A673 (cell line): ENCODE data around the gene ADK. TPM values are rescaled to one million over a fixed set of nuclear protein-coding genes. Genes with fewer than 3 reads are reported as not detected.

ENCODE experiments used
- BruUV-seq: library from RNA; stranded (reverse); fragments of 400-500 nt; replicated peaks from 2 replicates; lab custom pipeline; 2021; lab: Mats Ljungman, UMichigan
- CTCF ChIA-PET: fragments of 300-600 bp; sonication (Branson Sonifier 250); formaldehyde crosslinking; loops from one replicate; lab custom pipeline; 2022; ENCODE audit warnings: antibody characterized with exemption; lab: Charles Lee
- POLR2A ChIA-PET: fragments of 300-600 bp; sonication (Branson Sonifier 250); formaldehyde crosslinking; loops from one replicate; lab custom pipeline; 2022; ENCODE audit warnings: antibody characterized with exemption; ENCODE audit not compliant: low non-redundant PET; lab: Charles Lee
- DNase-seq: peaks from one replicate; pipeline ENCODE4 v3.0.0-alpha.2; 2015; ENCODE audit warnings: low spot score
- H3K27ac ChIP-seq: fragments of 200-600 bp; sonication (generic); 2 replicates; pipeline ENCODE4 v1.5.1; 2016; ENCODE audit warnings: mixed run types, low read depth, mild to moderate bottlenecking, mixed read lengths, antibody characterized with exemption, low read length; ENCODE audit not compliant: poor library complexity, severe bottlenecking
- H3K27me3 ChIP-seq: fragments of 200-600 bp; sonication (generic); replicated peaks from 2 replicates; pipeline ENCODE4 v1.6.1; 2017; ENCODE audit warnings: mixed run types, low read depth, mild to moderate bottlenecking, mixed read lengths, antibody characterized with exemption, low read length; ENCODE audit not compliant: insufficient read depth, poor library complexity
- H3K36me3 ChIP-seq: fragments of 200-600 bp; sonication (generic); 2 replicates; pipeline ENCODE4 v1.6.1; 2016; ENCODE audit warnings: mixed run types, mild to moderate bottlenecking, mixed read lengths, antibody characterized with exemption, low read length; ENCODE audit not compliant: insufficient read depth, poor library complexity, severe bottlenecking
- H3K4me1 ChIP-seq: fragments of 200-600 bp; sonication (generic); 2 replicates; pipeline ENCODE4 v1.6.1; 2017; ENCODE audit warnings: mixed run types, mild to moderate bottlenecking, mixed read lengths, antibody characterized with exemption, low read length; ENCODE audit not compliant: insufficient read depth, poor library complexity, severe bottlenecking
- H3K4me3 ChIP-seq: fragments of 200-600 bp; sonication (generic); 2 replicates; pipeline ENCODE4 v1.5.1; 2016; ENCODE audit warnings: low read depth, mixed run types, mild to moderate bottlenecking, mixed read lengths, low read length; ENCODE audit not compliant: poor library complexity, severe bottlenecking
- H3K9me3 ChIP-seq: fragments of 200-600 bp; sonication (generic); 2 replicates; pipeline ENCODE4 v1.6.1; 2016; ENCODE audit warnings: mixed run types, low read depth, mild to moderate bottlenecking, mixed read lengths, antibody characterized with exemption, low read length; ENCODE audit not compliant: poor library complexity, severe bottlenecking
- EZH2 ChIP-seq: fragments of 200-600 bp; sonication (generic); IDR thresholded peaks from 2 replicates; pipeline ENCODE4 v1.6.1; 2017; ENCODE audit warnings: borderline replicate concordance, low read depth, mild to moderate bottlenecking, mixed read lengths, antibody characterized with exemption, low read length; ENCODE audit not compliant: poor library complexity, severe bottlenecking
- intact Hi-C: fragments of 100-400 bp; cut with micrococcal nuclease; formaldehyde crosslinking; loops from one replicate; pipeline ENCODE4 v1.10.0; 2022; ENCODE audit not compliant: unreplicated experiment
- total RNA-seq: library from RNA; stranded (reverse); gene quantifications from 2 replicates; pipeline ENCODE4 v1.2.3, GENCODE V29; 2021
- TF ChIP-seq, protein P1 (sequence below): fragments of 300-800, 200-600 bp; sonication (generic); conservative IDR thresholded peaks from 2 replicates; pipeline ENCODE4 v1.5.1; 2017; ENCODE audit warnings: low read depth, mild to moderate bottlenecking, antibody characterized with exemption, low read length, moderate library complexity, mixed read lengths

The ADK gene
- total RNA-seq, 1 experiment from 2014 or later, result 49.0 TPM

DNA sequence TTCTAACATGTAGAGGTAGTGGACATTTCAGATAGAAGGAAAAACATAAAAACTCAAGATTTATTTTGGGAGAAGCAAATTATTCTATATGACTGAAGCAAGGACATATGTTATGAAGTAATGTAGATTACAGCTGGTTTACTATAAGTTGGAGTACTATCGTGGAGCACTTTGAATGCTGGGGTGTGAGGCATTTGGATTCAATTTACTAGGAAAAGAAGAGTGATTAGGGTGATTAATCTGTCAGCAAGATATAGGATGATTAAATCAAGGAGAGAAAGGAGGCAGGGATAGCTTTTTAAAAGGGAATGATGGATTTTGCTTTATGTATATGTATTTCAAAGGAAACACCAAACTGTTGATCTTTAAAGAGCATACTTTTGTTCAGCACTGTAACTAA is 356.9 kb downstream of the ADK start:
- POLR2A ChIA-PET, result no interaction called here
- CTCF ChIA-PET, result no interaction called here
- TF ChIP-seq, protein P1, sequence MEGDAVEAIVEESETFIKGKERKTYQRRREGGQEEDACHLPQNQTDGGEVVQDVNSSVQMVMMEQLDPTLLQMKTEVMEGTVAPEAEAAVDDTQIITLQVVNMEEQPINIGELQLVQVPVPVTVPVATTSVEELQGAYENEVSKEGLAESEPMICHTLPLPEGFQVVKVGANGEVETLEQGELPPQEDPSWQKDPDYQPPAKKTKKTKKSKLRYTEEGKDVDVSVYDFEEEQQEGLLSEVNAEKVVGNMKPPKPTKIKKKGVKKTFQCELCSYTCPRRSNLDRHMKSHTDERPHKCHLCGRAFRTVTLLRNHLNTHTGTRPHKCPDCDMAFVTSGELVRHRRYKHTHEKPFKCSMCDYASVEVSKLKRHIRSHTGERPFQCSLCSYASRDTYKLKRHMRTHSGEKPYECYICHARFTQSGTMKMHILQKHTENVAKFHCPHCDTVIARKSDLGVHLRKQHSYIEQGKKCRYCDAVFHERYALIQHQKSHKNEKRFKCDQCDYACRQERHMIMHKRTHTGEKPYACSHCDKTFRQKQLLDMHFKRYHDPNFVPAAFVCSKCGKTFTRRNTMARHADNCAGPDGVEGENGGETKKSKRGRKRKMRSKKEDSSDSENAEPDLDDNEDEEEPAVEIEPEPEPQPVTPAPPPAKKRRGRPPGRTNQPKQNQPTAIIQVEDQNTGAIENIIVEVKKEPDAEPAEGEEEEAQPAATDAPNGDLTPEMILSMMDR, result no peak
- no peak for TF ChIP-seq EZH2

DNA sequence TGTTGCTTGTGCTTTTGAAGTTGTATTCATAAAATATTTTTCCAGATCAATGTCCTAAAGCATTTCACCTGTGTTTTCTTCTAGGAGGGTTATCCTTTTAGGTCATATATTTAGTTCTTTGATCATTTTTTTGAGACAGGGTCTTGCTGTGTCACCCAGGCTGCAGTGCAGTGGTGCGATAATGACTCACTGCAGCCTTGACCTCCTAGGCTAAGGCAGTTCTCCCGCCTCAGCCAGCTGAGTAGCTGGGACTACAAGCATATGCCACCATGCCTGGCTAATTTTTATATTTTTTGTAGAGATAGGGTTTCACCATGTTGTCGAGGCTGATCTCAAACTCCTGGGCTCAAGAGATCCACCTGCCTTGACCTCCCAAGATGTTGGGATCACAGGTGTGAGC is 359.6 kb downstream of the ADK start:
- no peak for TF ChIP-seq EZH2
- TF ChIP-seq, protein P1, result no peak
- H3K4me3 ChIP-seq, result no peak overlapping the region
- ChIA-PET POLR2A (no interaction called here), CTCF (no interaction called here)
- H3K4me1 ChIP-seq, result no peaks in the 10 kb centered on the region
- no peaks in the 10 kb centered on the region for H3K36me3 ChIP-seq
- no peak for DNase-seq
- H3K27me3 ChIP-seq, result no peaks in the 10 kb centered on the region
- BruUV-seq, result no TSS peak
- H3K27ac ChIP-seq, result no peak overlapping the region
- H3K9me3 ChIP-seq, result peaks cover 23% of the 10 kb centered on the region
- intact Hi-C loops, result no loop called here

More for the DNA sequence above, 356.9 kb downstream of the ADK start:
- BruUV-seq, result no TSS peak
- H3K27me3 ChIP-seq, result no peaks in the 10 kb centered on the region
- DNase-seq, result no peak
- H3K9me3 ChIP-seq, result peaks cover 14% of the 10 kb centered on the region
- H3K27ac ChIP-seq, result no peak overlapping the region
- intact Hi-C loops, result loop anchor here (10.0 kb wide), 1 partner anchor 203 kb away; no protein-coding TSS in a partner anchor
- H3K4me3 ChIP-seq, result no peak overlapping the region
- H3K4me1 ChIP-seq, result peaks cover 10% of the 10 kb centered on the region
- no peaks in the 10 kb centered on the region for H3K36me3 ChIP-seq

DNA sequence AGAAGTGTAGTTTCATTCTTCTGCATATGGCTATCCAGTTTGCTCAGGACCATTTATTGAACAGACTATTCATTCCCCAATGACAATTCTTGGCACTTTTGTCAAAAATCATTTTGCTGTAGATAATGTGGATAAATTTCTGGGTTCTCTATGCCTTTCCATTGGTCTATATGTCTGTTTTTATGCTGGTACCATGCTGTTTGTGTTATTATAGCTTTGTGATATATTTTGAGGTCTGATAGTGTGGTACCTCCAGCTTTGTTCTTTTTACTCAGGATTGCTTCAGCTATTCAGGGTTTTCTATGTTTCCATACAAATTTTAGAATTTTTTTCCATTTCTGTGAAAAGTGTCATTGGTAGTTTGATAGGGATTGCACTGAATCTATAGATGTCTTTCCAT is 360.0 kb downstream of the ADK start:
- CTCF ChIA-PET, result no interaction called here
- Histone ChIP-seq H3K4me1 (no peaks in the 10 kb centered on the region), H3K36me3 (no peaks in the 10 kb centered on the region), H3K4me3 (no peak overlapping the region), H3K27me3 (no peaks in the 10 kb centered on the region), H3K27ac (no peak overlapping the region), H3K9me3 (peaks cover 23% of the 10 kb centered on the region)
- no peak for DNase-seq
- TF ChIP-seq EZH2, result no peak
- TF ChIP-seq, protein P1, result no peak
- POLR2A ChIA-PET, result no interaction called here
- no TSS peak for BruUV-seq
- intact Hi-C loops, result no loop called here
